CD4-positive, alpha-beta memory T cell (primary cell): ENCODE data around the gene KRTCAP2. TPM values are rescaled to one million over a fixed set of nuclear protein-coding genes. Genes with fewer than 3 reads are reported as not detected.
A peak's percentile ranks its signal among the peaks of the same experiment; 100 is the strongest.
"Not testable (repeated sequence)": the region's sequence is repeated elsewhere in the genome, so short reads cannot be mapped to it uniquely, and the experiment has no call there.

Experiments
- CTCF ChIA-PET: fragments of 350-600 bp; sonication (Branson Sonifier 250); formaldehyde crosslinking; loops from one replicate; lab custom pipeline; 2021; ENCODE audit warnings: inconsistent platforms; ENCODE audit not compliant: partially characterized antibody; lab: Charles Lee
- POLR2A ChIA-PET: fragments of 350-600 bp; sonication (Branson Sonifier 250); formaldehyde crosslinking; loops from one replicate; lab custom pipeline; 2021; ENCODE audit not compliant: partially characterized antibody; lab: Charles Lee
- DNase-seq, 5 donors: peaks; one replicate each; pipeline versions ENCODE4 v3.0.0 to v3.0.0-alpha.2; 2020 to 2022; ENCODE audit warnings: mixed read lengths in 1 of 5
- H3K27ac ChIP-seq: one replicate; pipeline ENCODE4 v1.7.0; 2013; ENCODE audit warnings: low read depth, low read length
- H3K27me3 ChIP-seq: 2 replicates; pipeline ENCODE4 v1.7.0; 2013; ENCODE audit warnings: mild to moderate bottlenecking, low read length, moderate library complexity; ENCODE audit not compliant: insufficient read depth
- H3K36me3 ChIP-seq: 2 replicates; pipeline ENCODE4 v1.7.0; 2013; ENCODE audit warnings: mild to moderate bottlenecking, low read length, moderate library complexity; ENCODE audit not compliant: insufficient read depth
- H3K4me1 ChIP-seq: 2 replicates; pipeline ENCODE4 v1.7.0; 2013; ENCODE audit warnings: mild to moderate bottlenecking, low read length, moderate library complexity; ENCODE audit not compliant: insufficient read depth
- H3K4me3 ChIP-seq, 2 donors: one replicate each; pipeline ENCODE4 v1.7.0; 2013; ENCODE audit warnings: low read length in 2 of 2, mild to moderate bottlenecking in 1 of 2
- H3K9me3 ChIP-seq, 2 donors: one replicate each; pipeline ENCODE4 v1.7.0; 2013; ENCODE audit warnings: low read length in 2 of 2, control low read depth in 1 of 2; ENCODE audit not compliant: control insufficient read depth in 1 of 2
- H3K27ac Mint-ChIP-seq, 7 donors: one replicate each; pipeline ENCODE4 v1.8.0; 2020 to 2021; ENCODE audit warnings: mixed read lengths in 7 of 7, mild to moderate bottlenecking in 6 of 7, inconsistent platforms in 3 of 7, moderate library complexity in 3 of 7
- H3K27me3 Mint-ChIP-seq, 2 donors: one replicate each; pipeline ENCODE4 v1.8.0; 2020 to 2021; ENCODE audit warnings: mixed read lengths in 2 of 2
- H3K36me3 Mint-ChIP-seq, 2 donors: one replicate each; pipeline ENCODE4 v1.8.0; 2020 to 2021; ENCODE audit warnings: mixed read lengths in 2 of 2, inconsistent platforms in 1 of 2, mild to moderate bottlenecking in 1 of 2
- H3K4me1 Mint-ChIP-seq, 4 donors: one replicate each; pipeline ENCODE4 v1.8.0; 2020 to 2021; ENCODE audit warnings: mixed read lengths in 4 of 4, mild to moderate bottlenecking in 1 of 4
- H3K4me3 Mint-ChIP-seq, 8 donors: one replicate each; pipeline ENCODE4 v1.8.0; 2020 to 2021; ENCODE audit warnings: mixed read lengths in 8 of 8, mild to moderate bottlenecking in 7 of 8, moderate library complexity in 6 of 8, inconsistent platforms in 3 of 8
- H3K9me3 Mint-ChIP-seq, 8 donors: one replicate each; pipeline ENCODE4 v1.8.0; 2020 to 2021; ENCODE audit warnings: mixed read lengths in 8 of 8, mild to moderate bottlenecking in 5 of 8, inconsistent platforms in 3 of 8, moderate library complexity in 1 of 8
- intact Hi-C: fragments of 100-400 bp; cut with micrococcal nuclease; formaldehyde crosslinking; loops from one replicate; pipeline ENCODE4 v1.15.1; 2023
- polyA plus RNA-seq, 2 donors: library from polyadenylated mRNA; unstranded; fragments of 300-500 nt; fragmentation: Illumina TruSeq; gene quantifications; one replicate each; pipeline ENCODE4 v1.2.3, GENCODE V29; 2021
- total RNA-seq, 2 experiments: library from RNA; stranded (reverse); gene quantifications; one replicate each; pipeline ENCODE4 v1.2.3, GENCODE V29; 2021

The KRTCAP2 gene
- total and polyA plus RNA-seq, 4 experiments from 2014 or later: 173 to 488 (median 325) TPM

- H3K36me3 ChIP-seq, POLR2A ChIA-PET, DNase-seq, intact Hi-C loops, H3K27me3 ChIP-seq, H3K9me3 Mint-ChIP-seq, H3K36me3 Mint-ChIP-seq, H3K4me3 ChIP-seq, H3K27me3 Mint-ChIP-seq, H3K27ac ChIP-seq, H3K4me3 Mint-ChIP-seq, H3K9me3 ChIP-seq: not testable (repeated sequence)
- CTCF ChIA-PET: interaction anchor here (0.8 to 12.5 kb wide), 3 partner anchors 9 to 607 kb away, joined by 4 to 229 read pairs (median 4); partner anchors contain the start of gene KRTCAP2
- Mint-ChIP-seq H3K4me1 (peaks cover 7 to 13% (median 11%) of the 10 kb centered on the region in 4 donors), H3K27ac (peak overlapping the region in 1 of 7 donors; percentile 53)
- peaks cover 10% of the 10 kb centered on the region for H3K4me1 ChIP-seq
Measured at GRCh38 chr1:155163785-155164184, 9.3 kb downstream of the KRTCAP2 start.

DNA sequence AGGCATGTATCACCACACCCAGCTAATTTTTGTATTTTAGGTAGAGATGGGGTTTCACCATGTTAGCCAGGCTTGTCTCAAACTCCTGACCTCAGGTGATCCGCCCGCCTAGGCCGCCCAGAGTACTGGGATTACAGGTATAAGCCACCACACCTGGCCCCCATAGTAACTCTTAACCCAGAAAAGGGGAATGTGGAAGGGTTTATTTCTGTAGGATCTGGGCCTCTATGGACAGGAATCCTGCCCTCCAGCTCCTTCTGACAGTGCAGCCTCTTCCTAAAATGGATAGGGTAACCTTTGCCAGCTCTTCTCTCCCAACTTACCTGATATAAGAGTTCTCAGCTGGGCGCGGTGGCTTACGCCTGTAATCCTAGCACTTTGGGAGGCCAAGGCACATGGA, 10.5 kb downstream of the KRTCAP2 start:
- H3K36me3 ChIP-seq, H3K36me3 Mint-ChIP-seq, H3K9me3 ChIP-seq, H3K4me1 Mint-ChIP-seq, intact Hi-C loops, DNase-seq, H3K27me3 ChIP-seq, H3K27ac Mint-ChIP-seq, H3K27me3 Mint-ChIP-seq, H3K4me1 ChIP-seq, H3K4me3 ChIP-seq, H3K27ac ChIP-seq, H3K4me3 Mint-ChIP-seq, H3K9me3 Mint-ChIP-seq: not testable (repeated sequence)
- POLR2A ChIA-PET: interaction anchor here (0.7 kb wide), 1 partner anchor 78 kb away, joined by 3 read pairs; no protein-coding TSS in a partner anchor
- CTCF ChIA-PET: interaction anchor here (0.8 to 1.4 kb wide), 3 partner anchors 10 to 77 kb away, joined by 3 to 4 read pairs (median 3); partner anchors contain the start of gene KRTCAP2

GRCh38 chr1:155160128-155160527, 13.0 kb downstream of the KRTCAP2 start:
- Mint-ChIP-seq H3K9me3 (peaks cover 0 to 1% (median 0%) of the 10 kb centered on the region in 8 donors), H3K27me3 (no peaks in the 10 kb centered on the region), H3K27ac (peak overlapping the region in 1 of 7 donors; percentile 29), H3K36me3 (no peaks in the 10 kb centered on the region), H3K4me3 (no peak overlapping the region), H3K4me1 (no peaks in the 10 kb centered on the region)
- H3K36me3 ChIP-seq: no peaks in the 10 kb centered on the region
- POLR2A ChIA-PET: no interaction called here
- H3K4me1 ChIP-seq: no peaks in the 10 kb centered on the region
- no peak overlapping the region for H3K4me3 ChIP-seq
- no peak for DNase-seq
- no peaks in the 10 kb centered on the region for H3K27me3 ChIP-seq
- H3K27ac ChIP-seq: no peak overlapping the region
- CTCF ChIA-PET: interaction anchor here (0.9 kb wide), 1 partner anchor 69 kb away, joined by 4 read pairs; no protein-coding TSS in a partner anchor
- intact Hi-C loops: no loop called here
- no peaks in the 10 kb centered on the region for H3K9me3 ChIP-seq

GRCh38 chr1:155158991-155159390, 14.1 kb downstream of the KRTCAP2 start:
- intact Hi-C loops: no loop called here
- Mint-ChIP-seq H3K9me3 (peaks cover 0 to 1% (median 0%) of the 10 kb centered on the region in 8 donors), H3K27me3 (no peaks in the 10 kb centered on the region), H3K36me3 (no peaks in the 10 kb centered on the region), H3K27ac (no peak overlapping the region), H3K4me3 (no peak overlapping the region), H3K4me1 (no peaks in the 10 kb centered on the region)
- no peak overlapping the region for H3K4me3 ChIP-seq
- no peaks in the 10 kb centered on the region for H3K4me1 ChIP-seq
- H3K9me3 ChIP-seq: no peaks in the 10 kb centered on the region
- ChIA-PET POLR2A (no interaction called here), CTCF (interaction anchor here (0.8 kb wide), 1 partner anchor 56 kb away, joined by 3 read pairs; no protein-coding TSS in a partner anchor)
- no peak for DNase-seq
- H3K36me3 ChIP-seq: no peaks in the 10 kb centered on the region
- no peak overlapping the region for H3K27ac ChIP-seq
- H3K27me3 ChIP-seq: no peaks in the 10 kb centered on the region

- H3K4me1 ChIP-seq, DNase-seq, H3K27me3 ChIP-seq, H3K27ac ChIP-seq, H3K4me3 ChIP-seq, H3K4me1 Mint-ChIP-seq, POLR2A ChIA-PET, H3K4me3 Mint-ChIP-seq, H3K9me3 ChIP-seq, intact Hi-C loops, H3K9me3 Mint-ChIP-seq, H3K36me3 Mint-ChIP-seq, H3K27me3 Mint-ChIP-seq, H3K36me3 ChIP-seq, H3K27ac Mint-ChIP-seq: not testable (repeated sequence)
- CTCF ChIA-PET: interaction anchor here (1.5 kb wide), 1 partner anchor 13 kb away, joined by 4 read pairs; no protein-coding TSS in a partner anchor
Measured at GRCh38 chr1:155155996-155156643, 17.0 kb downstream of the KRTCAP2 start.

DNA sequence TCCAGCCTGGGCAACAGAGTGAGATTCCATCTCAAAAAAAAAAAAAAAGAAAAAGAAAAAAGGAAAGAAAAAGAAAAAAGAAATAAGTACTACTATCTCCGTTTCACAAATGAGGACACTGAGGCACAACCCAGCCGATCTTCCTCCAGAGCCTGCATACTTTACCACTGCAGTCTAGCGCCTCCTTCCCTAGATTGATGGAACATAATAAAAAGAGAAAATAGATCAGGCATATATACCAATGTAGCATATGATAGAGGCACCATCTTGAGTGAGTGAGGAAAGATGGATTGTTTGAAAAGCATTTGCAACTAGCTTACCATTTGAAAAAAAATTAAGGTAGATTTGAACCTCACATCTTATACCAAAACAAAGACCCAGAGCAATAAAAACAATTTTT, 27.6 kb downstream of the KRTCAP2 start:
- intact Hi-C loops: no loop called here
- ChIA-PET CTCF (interaction anchor here (0.6 to 1.6 kb wide), 4 partner anchors 20 to 431 kb away, joined by 3 to 5 read pairs (median 4); no protein-coding TSS in a partner anchor), POLR2A (interaction anchor here (0.7 kb wide), 1 partner anchor 22 kb away, joined by 3 read pairs; no protein-coding TSS in a partner anchor)
- Mint-ChIP-seq H3K27me3 (peaks cover 6 to 30% of the 10 kb centered on the region in 2 donors), H3K9me3 (no peaks in the 10 kb centered on the region), H3K36me3 (no peaks in the 10 kb centered on the region), H3K4me1 (peaks cover 2 to 4% (median 2%) of the 10 kb centered on the region in 4 donors), H3K27ac (no peak overlapping the region), H3K4me3 (no peak overlapping the region)
- Histone ChIP-seq H3K36me3 (no peaks in the 10 kb centered on the region), H3K27me3 (no peaks in the 10 kb centered on the region), H3K9me3 (no peaks in the 10 kb centered on the region), H3K27ac (no peak overlapping the region), H3K4me1 (peaks cover 3% of the 10 kb centered on the region), H3K4me3 (no peak overlapping the region)
- DNase-seq: no peak

DNA sequence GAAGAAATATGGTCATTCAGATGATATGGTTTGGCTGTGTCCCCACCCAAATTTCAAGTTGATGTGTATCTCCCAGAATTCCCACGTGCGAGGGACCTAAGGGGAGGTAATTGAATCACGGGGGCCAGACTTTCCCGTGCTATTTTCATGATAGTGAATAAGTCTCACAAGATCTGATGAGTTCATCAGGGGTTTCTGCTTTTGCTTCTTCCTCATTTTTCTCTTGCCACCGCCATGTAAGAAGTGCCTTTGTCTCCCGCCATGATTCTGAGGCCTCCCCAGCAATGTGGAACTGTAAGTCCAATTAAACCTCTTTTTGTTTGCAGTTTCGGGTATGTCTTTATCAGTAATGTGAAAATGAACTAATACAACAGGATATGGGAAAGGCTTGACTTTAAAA, 31.4 kb downstream of the KRTCAP2 start:
- ChIA-PET POLR2A (interaction anchor here (0.7 kb wide), 1 partner anchor 90 kb away, joined by 3 read pairs; the partner anchor contains the start of gene ADAM15), CTCF (interaction anchor here (1.4 kb wide), 2 partner anchors 26 to 51 kb away, joined by 4 to 9 read pairs; no protein-coding TSS in a partner anchor)
- peaks cover 17 to 37% (median 28%) of the 10 kb centered on the region in 4 donors for H3K4me1 Mint-ChIP-seq
- H3K4me3 Mint-ChIP-seq: peak overlapping the region in 3 of 8 donors; percentile 29 to 45 (median 40)
- no peak overlapping the region for H3K27ac ChIP-seq
- peaks cover 27% of the 10 kb centered on the region for H3K4me1 ChIP-seq
- no peaks in the 10 kb centered on the region for H3K27me3 ChIP-seq
- no peak overlapping the region for H3K27ac Mint-ChIP-seq
- peaks cover 0 to 4% of the 10 kb centered on the region in 2 donors for H3K36me3 Mint-ChIP-seq
- H3K9me3 ChIP-seq: no peaks in the 10 kb centered on the region
- no peaks in the 10 kb centered on the region for H3K36me3 ChIP-seq
- DNase-seq: no peak
- H3K4me3 ChIP-seq: no peak overlapping the region
- intact Hi-C loops: loop anchor here (2.0 kb wide), 1 partner anchor 15 kb away; the partner anchor contains the start of gene EFNA1
- no peaks in the 10 kb centered on the region for H3K9me3 Mint-ChIP-seq
- H3K27me3 Mint-ChIP-seq: peaks cover 6 to 13% of the 10 kb centered on the region in 2 donors
